NCI-H2081 treated with DMSO at 0.1 percent for 48 hours (cell line): ENCODE results near the gene ZNF512.
"Not testable (repeated sequence)": the region's sequence is repeated elsewhere in the genome, so short reads cannot be mapped to it uniquely, and the experiment has no call there.

Experiments
- DNase-seq: peaks from one replicate; lab custom pipeline; 2025; lab: John Stamatoyannopoulos, UW

ZNF512 gene, protein sequence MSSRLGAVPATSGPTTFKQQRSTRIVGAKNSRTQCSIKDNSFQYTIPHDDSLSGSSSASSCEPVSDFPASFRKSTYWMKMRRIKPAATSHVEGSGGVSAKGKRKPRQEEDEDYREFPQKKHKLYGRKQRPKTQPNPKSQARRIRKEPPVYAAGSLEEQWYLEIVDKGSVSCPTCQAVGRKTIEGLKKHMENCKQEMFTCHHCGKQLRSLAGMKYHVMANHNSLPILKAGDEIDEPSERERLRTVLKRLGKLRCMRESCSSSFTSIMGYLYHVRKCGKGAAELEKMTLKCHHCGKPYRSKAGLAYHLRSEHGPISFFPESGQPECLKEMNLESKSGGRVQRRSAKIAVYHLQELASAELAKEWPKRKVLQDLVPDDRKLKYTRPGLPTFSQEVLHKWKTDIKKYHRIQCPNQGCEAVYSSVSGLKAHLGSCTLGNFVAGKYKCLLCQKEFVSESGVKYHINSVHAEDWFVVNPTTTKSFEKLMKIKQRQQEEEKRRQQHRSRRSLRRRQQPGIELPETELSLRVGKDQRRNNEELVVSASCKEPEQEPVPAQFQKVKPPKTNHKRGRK

GRCh38 chr2:27582695-27583389, at the start of gene ZNF512:
ZNF512 (plus strand) TSS chr2:27583042; CDS start chr2:27583113, 71 bp downstream.
- DNase-seq = peak; percentile 90

DNA sequence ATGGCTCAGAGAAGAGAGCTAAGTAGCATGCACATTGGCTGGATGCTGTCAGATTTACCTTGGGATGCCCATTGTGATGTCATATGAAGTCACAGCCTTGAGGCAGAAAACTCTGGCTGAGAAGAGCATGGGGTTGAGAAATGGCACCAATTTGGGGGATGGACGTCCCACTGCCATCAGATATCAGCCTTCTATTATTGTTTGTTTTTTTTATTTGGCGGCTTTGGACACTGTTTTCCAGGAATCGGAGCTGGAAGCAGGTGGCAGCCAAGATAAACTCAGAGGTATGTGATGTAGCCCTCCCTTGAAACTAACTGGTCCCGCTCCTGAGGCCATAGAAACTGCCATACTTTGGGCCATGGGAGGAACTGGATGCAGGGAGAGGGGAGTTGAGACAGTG, 45.6 kb upstream of the ZNF512 start:
- no peak for DNase-seq

DNA sequence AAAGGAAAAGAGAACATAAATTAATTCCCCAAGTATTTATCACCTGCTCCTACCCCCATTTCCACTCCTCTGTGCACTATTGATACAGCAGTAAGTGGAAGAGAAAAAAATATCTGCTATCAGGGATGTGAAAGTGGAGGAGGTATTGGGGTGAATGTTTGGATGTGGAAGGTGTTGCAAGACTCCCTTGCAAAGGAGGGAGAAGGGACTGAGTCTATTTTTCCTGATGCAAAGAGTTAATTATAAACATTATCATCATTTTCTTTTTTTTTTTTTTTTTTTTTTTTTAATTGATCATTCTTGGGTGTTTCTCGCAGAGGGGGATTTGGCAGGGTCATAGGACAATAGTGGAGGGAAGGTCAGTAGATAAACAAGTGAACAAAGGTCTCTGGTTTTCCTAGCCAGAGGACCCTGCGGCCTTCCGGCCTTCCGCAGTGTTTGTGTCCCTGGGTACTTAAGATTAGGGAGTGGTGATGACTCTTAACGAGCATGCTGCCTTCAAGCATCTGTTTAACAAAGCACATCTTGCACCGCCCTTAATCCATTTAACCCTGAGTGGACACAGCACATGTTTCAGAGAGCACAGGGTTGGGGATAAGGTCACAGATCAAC, 43.9 kb upstream of the ZNF512 start:
- not testable (repeated sequence) for DNase-seq

DNA sequence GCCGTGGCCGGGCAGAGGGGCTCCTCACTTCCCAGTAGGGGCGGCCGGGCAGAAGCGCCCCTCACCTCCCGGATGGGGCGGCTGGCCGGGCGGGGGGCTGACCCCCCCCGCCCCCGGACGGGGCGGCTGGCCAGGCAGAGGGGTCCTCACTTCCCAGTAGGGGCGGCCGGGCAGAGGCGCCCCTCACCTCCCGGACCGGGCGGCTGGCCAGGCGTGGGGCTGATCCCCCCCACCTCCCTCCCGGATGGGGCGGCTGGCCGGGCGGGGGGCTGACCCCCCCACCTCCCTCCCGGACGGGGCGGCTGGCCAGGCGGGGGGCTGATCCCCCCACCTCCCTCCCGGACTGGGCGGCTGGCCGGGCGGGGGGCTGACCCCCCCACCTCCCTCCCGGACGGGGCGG, 43.2 kb upstream of the ZNF512 start:
- DNase-seq = not testable (repeated sequence)

- no peak for DNase-seq
Observed at GRCh38 chr2:27544143-27544821, 38.6 kb upstream of the ZNF512 start.

- no peak for DNase-seq
Observed at GRCh38 chr2:27545348-27546141, 37.3 kb upstream of the ZNF512 start.

DNA sequence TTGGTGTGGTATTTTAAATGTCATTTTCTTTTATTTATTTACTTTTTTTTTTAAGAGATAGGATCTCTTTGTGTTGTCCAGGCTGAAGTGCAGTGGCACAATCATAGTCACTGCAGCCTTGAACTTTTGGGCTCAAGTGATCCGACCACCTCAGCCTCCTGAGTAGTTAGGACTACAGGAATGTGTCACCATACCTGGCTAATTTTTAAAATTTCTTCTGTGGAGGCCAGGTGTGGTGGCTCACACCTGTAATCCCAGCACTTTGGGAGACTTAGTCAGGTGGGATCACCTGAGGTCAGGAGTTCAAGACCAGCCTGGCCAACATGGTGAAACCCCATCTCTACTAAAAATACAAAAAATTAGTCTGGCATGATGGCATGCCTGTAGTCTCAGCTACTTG, 33.5 kb upstream of the ZNF512 start:
- no peak for DNase-seq

GRCh38 chr2:27551514-27551913, 31.3 kb upstream of the ZNF512 start:
- no peak for DNase-seq

- no peak for DNase-seq
Observed at GRCh38 chr2:27552941-27553340, 29.9 kb upstream of the ZNF512 start.

DNA sequence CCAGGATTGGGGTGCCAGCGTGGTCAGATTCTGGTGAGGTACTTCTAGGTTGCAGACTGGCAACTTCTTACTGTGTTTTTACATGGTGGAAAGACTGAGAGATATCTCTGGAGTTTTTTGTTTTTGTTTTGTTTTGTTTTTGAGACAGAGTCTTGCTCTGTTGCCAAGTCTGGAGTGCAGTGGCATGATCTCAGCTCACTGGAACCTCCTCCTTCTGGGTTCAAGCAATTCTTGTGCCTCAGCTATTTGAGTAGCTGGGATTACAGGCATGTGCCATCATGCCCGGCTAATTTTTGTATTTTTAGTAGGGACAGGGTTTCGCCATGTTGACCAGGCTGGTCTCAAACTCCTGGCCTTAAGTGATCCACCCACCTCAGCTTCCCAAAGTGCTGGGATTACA, 28.4 kb upstream of the ZNF512 start:
- DNase-seq = not testable (repeated sequence)

DNA sequence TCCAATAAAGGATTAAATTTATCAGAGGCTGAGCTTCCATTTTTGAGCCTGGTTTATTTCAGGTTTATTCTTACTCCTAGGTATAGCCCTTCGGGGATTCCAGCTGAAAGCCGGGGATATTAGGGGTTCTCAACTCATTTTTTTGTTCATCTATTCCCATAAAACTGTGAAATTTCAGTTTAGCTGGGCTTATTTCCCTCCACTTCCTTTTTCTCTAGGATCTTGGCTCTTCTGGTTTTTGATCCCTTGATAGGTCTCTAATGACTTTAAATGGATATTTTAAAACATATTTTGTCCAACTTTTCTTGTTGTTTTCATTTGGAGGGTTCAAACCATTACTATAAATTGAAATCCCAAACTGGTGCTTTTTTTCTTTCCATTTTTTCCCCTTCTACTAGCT, 23.6 kb upstream of the ZNF512 start:
- DNase-seq = no peak

DNA sequence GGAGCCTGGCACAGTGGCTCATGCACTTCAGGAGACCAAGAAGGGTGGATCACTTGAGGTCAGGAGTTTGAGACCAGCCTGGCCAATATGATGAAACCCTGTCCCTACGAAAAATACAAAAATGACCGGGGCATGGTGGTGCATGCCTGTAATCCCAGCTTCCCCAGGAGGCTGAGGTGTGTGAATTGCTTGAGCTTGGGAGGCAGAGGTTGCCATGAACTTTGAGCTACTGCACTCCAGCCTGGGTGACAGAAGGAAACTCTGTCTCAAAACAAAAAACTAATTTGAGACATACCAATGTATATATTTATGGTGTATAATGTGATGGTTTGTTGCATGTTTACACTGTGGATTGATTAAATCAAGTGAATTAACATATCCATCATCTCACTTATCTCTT, 21.8 kb upstream of the ZNF512 start:
- DNase-seq = no peak

- DNase-seq = no peak
Observed at GRCh38 chr2:27566628-27567027, 16.2 kb upstream of the ZNF512 start.

DNA sequence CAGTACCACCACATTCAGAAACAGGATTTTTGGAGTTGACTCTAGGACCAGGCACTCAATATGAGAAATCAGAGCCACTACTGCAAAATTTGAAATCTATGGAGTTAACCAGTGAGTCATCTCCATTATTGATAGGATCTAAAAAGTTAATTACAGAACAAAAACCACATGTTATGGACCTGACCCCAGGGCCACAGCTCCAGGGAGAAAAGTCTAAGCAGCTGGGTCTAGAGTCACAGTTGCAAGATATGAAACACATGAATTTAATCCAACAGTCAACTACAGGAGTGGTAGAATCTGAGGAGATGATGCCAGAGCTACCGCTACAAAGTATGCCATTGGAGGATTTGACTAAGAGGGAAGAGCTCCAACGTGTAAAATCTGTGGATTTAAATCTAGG, 13.4 kb upstream of the ZNF512 start:
- DNase-seq = no peak

DNA sequence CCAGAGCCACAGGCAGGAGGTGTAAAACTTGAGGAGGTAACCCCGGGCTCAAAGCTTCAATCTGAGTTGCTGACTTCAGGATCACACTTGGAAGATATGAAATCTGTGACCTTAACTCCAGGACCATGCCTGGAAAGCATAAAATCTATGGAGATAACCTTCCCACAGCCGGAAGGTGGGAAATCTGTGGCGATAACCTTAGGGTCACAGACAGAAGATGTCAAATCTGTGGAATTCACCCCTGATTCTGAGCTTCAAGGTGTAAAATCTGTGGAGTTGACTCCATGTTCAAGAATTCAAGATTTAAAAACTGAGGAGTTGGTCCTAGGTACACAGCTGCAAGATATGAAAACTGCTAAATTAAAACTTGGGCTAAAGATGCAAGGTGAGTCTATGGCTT, 11.6 kb upstream of the ZNF512 start:
- no peak for DNase-seq

DNA sequence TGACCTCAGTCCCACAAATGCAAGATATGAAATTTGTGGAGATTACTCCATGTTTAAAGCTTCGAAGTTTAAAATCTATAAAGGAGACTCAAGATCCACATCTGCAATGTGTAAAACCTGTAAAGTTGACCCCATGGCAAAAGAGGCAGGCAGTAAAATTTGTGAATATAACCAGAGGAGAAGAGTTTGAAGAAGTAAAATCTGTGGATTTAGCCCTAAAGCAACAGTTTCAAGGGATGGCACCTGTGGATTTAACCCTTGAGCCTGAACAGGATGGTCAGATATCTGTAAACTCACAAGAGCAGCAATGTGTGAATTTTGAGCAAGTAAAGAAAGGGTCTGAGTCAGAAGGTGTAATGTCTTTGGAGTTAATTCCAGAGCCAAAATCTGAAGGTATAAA, 11.2 kb upstream of the ZNF512 start:
- no peak for DNase-seq

DNA sequence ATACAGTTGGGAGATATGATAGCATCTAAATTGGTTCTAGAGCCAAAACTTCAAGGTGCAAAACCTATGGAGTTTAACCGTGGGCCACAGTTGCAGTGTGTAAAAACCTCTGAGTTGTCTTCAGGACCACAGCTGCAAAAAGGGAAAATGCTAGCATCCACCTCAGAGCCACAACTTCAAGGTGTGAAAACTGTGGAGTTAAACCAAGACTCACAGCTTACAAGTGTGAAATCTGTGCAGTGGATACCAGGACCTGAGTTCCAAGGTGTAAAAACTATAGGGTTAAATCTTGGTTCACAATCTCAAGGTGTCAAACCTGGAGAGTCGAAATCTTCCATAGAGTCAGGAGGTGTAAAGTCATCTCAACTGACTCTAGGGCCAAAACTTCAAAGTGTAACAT, 10.4 kb upstream of the ZNF512 start:
- no peak for DNase-seq

DNA sequence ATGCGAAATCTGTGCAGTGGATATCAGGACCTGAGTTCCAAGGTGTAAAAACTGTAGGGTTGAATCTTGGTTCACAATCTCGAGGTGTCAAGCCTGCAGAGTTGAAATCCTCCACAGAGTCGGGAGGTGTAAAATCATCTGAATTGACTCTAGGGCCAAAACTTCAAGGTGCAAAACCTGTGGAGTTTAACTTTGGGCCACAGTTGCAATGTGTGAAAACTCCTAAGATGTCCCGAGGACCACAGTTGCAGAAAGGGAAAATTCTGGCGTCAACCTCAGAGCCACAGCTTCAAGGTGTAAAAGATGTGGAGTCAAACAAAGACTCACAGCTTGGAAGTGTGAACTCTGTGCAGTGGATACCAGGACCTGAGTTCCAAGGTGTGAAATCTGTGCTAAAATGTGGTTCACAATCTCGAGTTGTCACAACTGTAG, 9.8 kb upstream of the ZNF512 start:
- no peak for DNase-seq

DNA sequence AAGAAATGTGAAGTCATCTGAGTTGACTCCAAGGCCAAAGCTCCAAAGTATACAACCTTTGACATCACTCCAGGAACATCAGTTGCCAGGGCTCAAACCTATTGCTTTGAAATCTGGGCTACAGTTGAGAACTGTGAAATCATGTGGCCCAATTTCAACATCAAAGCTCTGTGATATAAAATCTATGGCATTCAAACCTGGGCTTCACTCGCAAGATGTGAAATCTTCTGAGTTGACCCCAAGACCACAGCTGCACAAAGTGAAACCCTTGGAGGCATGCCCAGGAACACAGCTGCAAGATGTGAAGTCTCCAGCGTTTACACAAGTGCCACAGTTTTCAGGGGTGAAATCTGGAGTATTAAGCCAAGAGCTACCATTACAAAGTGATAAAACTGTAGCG, 9.4 kb upstream of the ZNF512 start:
- no peak for DNase-seq

GRCh38 chr2:27581417-27582128, 1.3 kb upstream of the ZNF512 start:
- no peak for DNase-seq
